Activated naive CD4-positive, alpha-beta T cell treated with anti-CD3 and anti-CD28 coated beads, Interleukin-2, amount 50 U/mL, for 16 hours (primary cell): ENCODE data around the gene SPA17.

Experiments used
- DNase-seq: peaks from one replicate; pipeline ENCODE4 v3.0.0-alpha.2; 2020

SPA17 gene

DNA sequence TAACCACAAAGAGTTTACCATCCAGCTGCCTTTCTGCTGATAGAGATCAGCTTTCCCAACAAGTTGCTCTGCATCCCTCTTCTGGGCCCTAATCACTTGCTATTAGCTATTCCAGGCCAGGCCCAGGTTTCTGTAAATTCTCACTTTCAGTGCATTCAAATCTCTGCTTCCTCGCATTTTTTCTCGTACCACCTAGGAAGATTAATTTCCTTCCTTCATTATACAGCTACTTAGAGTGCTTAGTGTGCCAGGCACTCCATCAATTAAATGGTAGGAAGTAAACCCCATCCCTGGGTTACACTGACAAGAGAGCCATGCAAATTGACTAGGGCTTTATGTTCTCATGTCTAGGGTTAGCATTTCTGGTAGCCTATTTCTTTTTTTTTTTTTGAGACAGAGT is 9.8 kb upstream of the SPA17 start:
- DNase-seq, result no peak

- DNase-seq, result no peak
Observed at GRCh38 chr11:124667601-124668000, 6.1 kb upstream of the SPA17 start.

DNA sequence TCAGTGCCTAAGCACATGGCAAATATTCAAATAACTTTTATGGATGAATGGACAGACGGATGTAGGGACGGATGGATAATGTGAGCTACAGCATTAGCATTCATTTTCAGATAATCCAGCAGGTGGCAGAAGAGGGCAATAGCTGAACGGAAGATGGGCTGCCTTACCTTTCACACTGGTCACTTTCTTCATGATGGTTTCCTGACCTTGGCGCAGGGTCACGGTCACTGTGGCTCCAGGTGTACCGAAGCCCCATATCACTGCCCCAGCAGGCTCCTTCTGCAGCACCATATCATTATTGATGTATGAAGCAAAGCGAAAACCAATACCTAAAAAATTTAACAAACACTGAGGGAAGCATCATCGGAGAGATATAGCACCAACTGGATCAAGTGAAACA is 4.5 kb upstream of the SPA17 start:
- DNase-seq, result no peak

GRCh38 chr11:124670732-124671131 is 3.0 kb upstream of the SPA17 start:
- peak; percentile 40 for DNase-seq

DNA sequence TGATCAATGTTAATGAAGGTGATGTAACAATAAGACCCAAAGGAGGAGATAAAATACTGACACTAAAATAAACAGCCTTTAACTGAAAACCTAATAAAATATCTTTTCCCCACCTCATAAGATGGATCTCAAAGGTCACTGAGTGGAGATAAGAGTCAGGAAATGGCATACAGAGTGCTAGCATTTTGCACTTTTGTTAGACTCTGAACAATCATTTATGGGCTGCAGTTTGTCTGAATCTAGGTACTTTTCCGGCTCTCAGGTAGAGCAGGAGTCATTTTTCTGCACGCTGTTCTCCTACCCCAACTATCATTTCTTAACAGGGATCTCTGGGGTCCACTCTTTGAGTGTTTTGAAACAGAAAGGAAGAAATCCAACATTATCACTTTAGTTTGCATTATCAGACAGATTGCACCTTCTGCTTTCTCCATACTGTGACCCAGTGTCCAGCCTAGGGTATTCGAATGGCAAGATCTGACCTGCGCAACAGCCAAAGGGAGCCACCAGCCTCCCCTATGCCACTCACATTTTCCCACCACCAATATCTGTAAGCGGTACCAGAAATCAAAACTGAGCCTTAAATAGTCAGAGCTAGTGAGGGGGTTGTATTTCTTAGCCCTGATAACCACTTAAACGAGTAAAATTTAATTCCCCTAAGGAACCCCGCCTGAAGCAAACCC is 1.0 kb upstream of the SPA17 start:
- no peak for DNase-seq

DNA sequence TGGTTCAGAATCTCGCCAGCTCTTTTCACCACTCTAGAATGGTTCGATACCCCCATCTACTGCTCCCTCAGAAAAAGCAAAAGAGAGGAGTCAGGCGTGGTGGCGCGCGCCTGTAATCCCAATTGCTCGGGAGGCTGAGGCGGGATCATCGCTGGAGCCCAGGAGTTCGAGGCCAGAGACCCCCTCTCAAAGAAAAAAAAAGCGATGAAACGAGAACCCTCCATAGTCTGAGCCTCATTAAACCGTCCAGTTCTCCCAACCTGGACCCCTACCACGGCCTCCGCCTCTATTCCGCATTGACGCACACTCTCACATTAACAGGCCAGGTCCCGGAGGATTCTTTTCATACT is 439 bp downstream of the SPA17 start:
- no peak for DNase-seq

- DNase-seq, result no peak
Observed at GRCh38 chr11:124674571-124674970, 867 bp downstream of the SPA17 start.

- DNase-seq, result no peak
Observed at GRCh38 chr11:124676386-124676785, 2.7 kb downstream of the SPA17 start.

GRCh38 chr11:124678416-124678815 is 4.7 kb downstream of the SPA17 start:
- no peak for DNase-seq

DNA sequence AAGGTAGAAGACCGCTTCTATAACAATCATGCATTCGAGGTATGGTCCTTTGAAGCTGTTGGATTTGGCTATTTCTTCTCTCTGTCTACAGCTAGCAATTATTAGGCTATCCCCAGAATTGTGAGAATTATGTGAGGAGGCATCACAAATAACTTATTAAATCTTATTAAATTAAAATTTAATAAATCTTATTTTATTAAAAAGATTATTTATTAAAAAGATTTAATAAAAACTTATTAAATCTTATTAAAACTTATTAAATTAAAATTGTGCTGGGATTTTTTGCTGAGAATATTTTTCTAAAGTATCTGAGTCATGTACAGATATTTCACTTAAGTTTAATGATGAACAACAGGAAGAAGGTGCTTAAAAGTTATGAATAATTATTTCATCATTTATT is 7.7 kb downstream of the SPA17 start:
- DNase-seq, result no peak

DNA sequence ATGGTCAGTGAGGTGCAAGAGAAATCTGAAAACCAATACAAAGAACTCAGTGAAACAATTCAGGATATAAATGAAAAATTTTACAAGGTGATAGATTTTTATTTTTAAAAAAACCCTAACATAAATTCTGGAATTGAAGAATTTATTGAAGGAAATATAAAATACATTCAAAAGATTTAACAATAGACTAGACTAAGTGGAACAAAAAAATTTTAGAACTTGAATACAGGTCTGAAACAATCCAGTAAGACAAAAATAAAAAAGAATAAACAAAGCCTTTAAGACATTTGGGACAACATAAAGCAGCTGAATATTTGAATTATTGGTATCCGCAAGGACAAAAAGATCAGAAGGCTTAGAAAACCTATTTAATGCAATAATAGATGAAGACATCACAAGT is 8.7 kb downstream of the SPA17 start:
- no peak for DNase-seq

- no peak for DNase-seq
Observed at GRCh38 chr11:124693142-124693541, 19.4 kb downstream of the SPA17 start.

- DNase-seq, result no peak
Observed at GRCh38 chr11:124699547-124699946, 25.8 kb downstream of the SPA17 start.

DNA sequence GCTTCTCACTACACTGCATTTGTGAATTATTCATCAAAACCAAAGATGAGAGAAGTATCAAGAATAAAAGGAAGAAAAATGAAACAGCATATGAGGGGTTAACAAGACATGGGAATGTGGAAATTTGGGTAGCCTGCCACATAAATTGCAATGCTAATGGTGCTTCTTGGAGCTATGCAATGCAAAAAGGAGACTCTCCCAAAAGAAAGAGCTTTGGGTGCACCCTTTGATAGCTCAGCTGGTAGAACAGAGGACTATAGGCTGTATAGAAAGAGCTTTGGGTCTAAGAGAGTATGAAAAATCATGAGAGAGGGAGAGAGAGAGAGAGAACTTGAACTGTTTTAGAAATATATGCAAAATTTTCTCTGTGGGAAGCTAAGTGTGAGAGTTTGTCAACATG is 26.3 kb downstream of the SPA17 start:
- no peak for DNase-seq

GRCh38 chr11:124707829-124708228 is 34.1 kb downstream of the SPA17 start:
- DNase-seq, result no peak

DNA sequence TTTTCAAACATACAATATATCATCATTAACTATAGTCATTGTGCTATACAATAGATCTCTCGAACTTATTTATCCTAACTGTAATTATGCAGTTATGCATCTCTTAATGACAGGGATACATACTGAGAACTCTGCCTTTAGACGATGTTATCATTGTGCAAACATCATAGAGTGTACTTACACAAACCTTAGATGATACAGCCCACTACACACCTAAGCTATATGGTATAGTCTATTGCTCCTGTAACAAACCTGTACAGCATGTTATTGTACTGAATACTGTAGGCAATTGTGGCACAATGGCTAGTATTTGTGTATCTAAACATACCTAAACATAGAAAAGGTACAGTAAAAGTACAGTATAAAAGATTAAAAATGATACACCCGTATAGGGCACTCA is 38.7 kb downstream of the SPA17 start:
- no peak for DNase-seq

GRCh38 chr11:124716591-124716990 is 42.9 kb downstream of the SPA17 start:
- no peak for DNase-seq

DNA sequence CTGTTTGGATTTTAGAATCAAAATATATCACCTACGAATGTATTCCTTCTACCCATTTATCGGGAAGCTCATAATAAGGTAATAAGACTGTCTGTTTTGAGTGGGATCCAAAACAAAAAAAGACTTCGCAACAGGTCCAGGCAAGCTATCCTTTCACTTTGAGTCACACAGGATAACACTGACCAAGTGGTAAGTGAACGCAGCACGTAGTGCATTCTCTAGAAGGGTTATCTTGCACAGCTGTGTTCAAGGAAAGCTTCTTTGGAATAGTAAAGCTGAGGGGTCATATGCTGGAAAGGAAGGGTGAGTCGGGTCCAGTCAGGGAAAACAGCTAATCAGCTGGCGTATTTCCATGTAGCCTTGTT is 43.7 kb downstream of the SPA17 start:
- no peak for DNase-seq

- no peak for DNase-seq
Observed at GRCh38 chr11:124717786-124718651, 44.3 kb downstream of the SPA17 start.

- no peak for DNase-seq
Observed at GRCh38 chr11:124718801-124719200, 45.1 kb downstream of the SPA17 start.

DNA sequence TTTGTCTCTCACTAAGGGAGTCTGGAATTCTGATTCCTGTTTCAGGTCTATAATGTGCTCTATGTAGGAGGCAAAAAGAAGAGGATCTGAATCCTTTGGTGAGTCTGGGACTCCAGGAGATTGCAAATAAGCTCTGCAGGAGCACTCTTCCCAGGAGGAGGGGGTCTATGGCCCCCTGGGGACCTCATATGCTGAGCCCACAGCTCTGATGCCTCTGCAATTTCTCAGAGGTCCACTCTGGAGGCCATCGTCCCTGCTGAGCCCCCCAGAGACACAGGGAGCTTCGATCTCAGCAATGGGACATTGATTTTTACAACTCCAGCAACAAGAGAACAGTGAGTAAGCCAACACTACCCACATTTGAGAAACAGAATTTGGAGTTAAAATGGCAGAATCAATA is 45.8 kb downstream of the SPA17 start:
- DNase-seq, result no peak

GRCh38 chr11:124722176-124722575 is 48.5 kb downstream of the SPA17 start:
- DNase-seq, result no peak

DNA sequence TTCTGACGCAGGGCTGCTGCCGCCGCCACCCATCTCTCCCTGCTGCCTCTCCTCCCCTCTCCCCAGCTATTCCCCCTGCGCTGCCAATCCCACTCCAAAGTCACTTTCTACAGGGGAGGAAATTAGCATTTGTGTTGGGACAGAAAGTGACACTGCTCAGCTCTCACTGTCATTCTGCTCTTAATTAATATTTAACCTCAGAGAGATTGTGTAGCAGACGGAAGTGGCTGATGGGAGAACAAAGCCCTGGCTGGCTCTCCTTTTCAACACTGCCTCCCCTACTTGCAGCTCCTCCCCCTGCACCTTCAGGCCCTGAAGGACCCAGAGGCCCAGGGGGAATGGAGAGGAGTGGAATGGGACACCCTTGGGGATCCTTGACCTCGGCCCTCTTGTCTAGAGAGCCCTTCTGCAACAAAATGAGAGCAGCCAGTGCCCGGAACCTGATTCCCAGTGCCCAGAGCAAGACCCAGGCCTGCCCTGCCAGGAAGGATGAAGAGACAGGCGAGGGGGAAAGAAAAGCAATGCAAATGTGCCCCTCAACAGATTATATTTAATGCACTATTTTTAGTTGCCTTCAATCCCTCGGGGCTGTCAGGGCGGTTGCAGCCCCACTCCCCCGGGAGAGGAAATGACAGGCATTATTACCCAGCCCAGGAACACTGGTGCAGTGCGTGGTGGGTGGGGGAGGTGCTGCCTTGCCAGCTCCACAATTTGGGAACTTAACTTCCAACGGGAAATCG is 51.4 kb downstream of the SPA17 start:
- DNase-seq, result no peak

DNA sequence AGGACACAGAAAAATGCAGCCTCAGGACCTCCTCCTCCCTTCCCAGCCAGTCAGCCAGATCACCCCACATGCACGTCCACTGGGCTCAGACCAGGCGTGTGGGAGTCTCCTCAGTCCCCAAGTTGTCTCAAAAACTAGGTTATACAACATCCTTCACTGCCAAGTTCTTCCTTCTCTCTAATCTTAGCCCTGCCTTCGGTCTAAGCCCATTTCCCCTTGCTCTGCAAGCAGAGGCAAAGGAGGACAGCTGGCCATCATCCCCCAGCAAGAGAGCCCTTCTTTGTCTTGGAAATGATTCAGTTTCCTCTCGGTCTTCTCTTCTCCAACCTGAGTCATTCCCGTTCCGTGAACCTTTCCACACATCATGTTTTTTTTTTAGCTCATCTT is 52.0 kb downstream of the SPA17 start:
- no peak for DNase-seq
